Right cardiac atrium (tissue), 5 donors: ENCODE results near the gene BRCA2. TPM values are rescaled to one million over a fixed set of nuclear protein-coding genes. Genes with fewer than 3 reads are reported as not detected.
"Not testable (repeated sequence)": the region's sequence is repeated elsewhere in the genome, so short reads cannot be mapped to it uniquely, and the experiment has no call there.

Source experiments
- ATAC-seq, 2 donors: fragments of 200-7000 bp; cut with Tn5 transposase; one replicate each; pipeline versions ENCODE4 v1.8.0 to v1.9.1; 2020; ENCODE audit warnings: moderate library complexity in 2 of 2, mild to moderate bottlenecking in 1 of 2
- DNase-seq, 3 donors: peaks; one replicate each; pipeline ENCODE4 v3.0.0-alpha.2; 2020
- H3K27ac ChIP-seq: one replicate; pipeline ENCODE4 v1.5.1; 2013; ENCODE audit warnings: mild to moderate bottlenecking, low read length, control low read depth, moderate library complexity
- H3K27me3 ChIP-seq: one replicate; pipeline ENCODE4 v1.6.1; 2013; ENCODE audit not compliant: control insufficient read depth, insufficient read depth
- H3K4me1 ChIP-seq: one replicate; pipeline ENCODE4 v1.6.1; 2013; ENCODE audit warnings: low read length; ENCODE audit not compliant: control insufficient read depth, insufficient read depth
- H3K4me3 ChIP-seq: one replicate; pipeline ENCODE4 v1.5.1; 2013; ENCODE audit warnings: low read length, control low read depth
- H3K9me3 ChIP-seq: one replicate; pipeline ENCODE4 v1.6.1; 2013; ENCODE audit warnings: low read length; ENCODE audit not compliant: control insufficient read depth
- WGBS: extraction: QIAGEN DNeasy Blood & Tissue Kit; methylation state at CpG from one replicate; pipeline ENCODE4 v1.1.7; 2013; 5-methylcytosine and 5-hydroxymethylcytosine counted together
- intact Hi-C, 4 donors: fragments of 100-400 bp; cut with DNase I; formaldehyde crosslinking; loops; one replicate each; pipeline versions ENCODE4 v1.11.0 to v1.14.0; 2022 to 2023
- polyA plus RNA-seq: library from polyadenylated mRNA; stranded (reverse); fragments of 200-250 nt; gene quantifications from one replicate; pipeline ENCODE4 v1.2.3, GENCODE V29; 2013
- total RNA-seq, 4 donors: library from RNA; stranded (reverse); fragmentation: NEBNext Ultra II Directional; extraction: Animal tissue kit (Norgen Biotek cat#: 25700); gene quantifications; one replicate each; pipeline ENCODE4 v1.2.1, GENCODE V29; 2021
- donor health status: healthy with polysubstance abuse.
- donor health status: DM: no; HTN: yes; CAD: no.
- donor health status: DM: no; HTN: no; CAD: no.
- donor health status: DM: no; HTN: yes; CAD: no; lungs with severe emphysema.
- donor health status: DM: yes; HTN: yes; CAD: no.

BRCA2 gene
- total and polyA plus RNA-seq, 5 donors: 0.07 to 1.2 (median 1.0) TPM

- 43% methylated on average over 1 of the region's 1 CpG for WGBS
- intact Hi-C loops: no loop called here
- H3K9me3 ChIP-seq: no peaks in the 10 kb centered on the region
Observed at GRCh38 chr13:32347651-32348050, 32.3 kb downstream of the BRCA2 start.

GRCh38 chr13:32350839-32351441 lies 35.6 kb downstream of the BRCA2 start:
- not testable (repeated sequence) for DNase-seq, H3K27me3 ChIP-seq, H3K4me3 ChIP-seq

More at GRCh38 chr13:32347651-32348050, 32.3 kb downstream of the BRCA2 start:
- Histone ChIP-seq H3K4me1 (no peaks in the 10 kb centered on the region), H3K4me3 (no peak overlapping the region), H3K27ac (no peak overlapping the region), H3K27me3 (no peaks in the 10 kb centered on the region)
- DNase-seq (no peak), ATAC-seq (no peak)

GRCh38 chr13:32354040-32354439 lies 38.7 kb downstream of the BRCA2 start:
- 96% methylated on average over 1 of the region's 1 CpG for WGBS
- H3K27me3 ChIP-seq: no peaks in the 10 kb centered on the region
- H3K27ac ChIP-seq: no peak overlapping the region
- DNase-seq (no peak), ATAC-seq (no peak)
- H3K9me3 ChIP-seq: no peaks in the 10 kb centered on the region
- H3K4me1 ChIP-seq: peaks cover 1% of the 10 kb centered on the region
- intact Hi-C loops: no loop called here
- H3K4me3 ChIP-seq: no peak overlapping the region

More at GRCh38 chr13:32350839-32351441, 35.6 kb downstream of the BRCA2 start:
- H3K4me1 ChIP-seq, H3K9me3 ChIP-seq, H3K27ac ChIP-seq, ATAC-seq, intact Hi-C loops: not testable (repeated sequence)
- 95% methylated on average over 15 of the region's 15 CpGs for WGBS

- H3K9me3 ChIP-seq, ATAC-seq, H3K4me1 ChIP-seq, H3K27me3 ChIP-seq, DNase-seq, H3K27ac ChIP-seq, H3K4me3 ChIP-seq, intact Hi-C loops: not testable (repeated sequence)
- WGBS: 98% methylated on average over 8 of the region's 8 CpGs
Observed at GRCh38 chr13:32355935-32356334, 40.6 kb downstream of the BRCA2 start.

GRCh38 chr13:32362574-32362973 lies 47.3 kb downstream of the BRCA2 start:
- WGBS: 83% methylated on average over 2 of the region's 2 CpGs
- Histone ChIP-seq H3K27ac (no peak overlapping the region), H3K27me3 (no peaks in the 10 kb centered on the region), H3K4me1 (no peaks in the 10 kb centered on the region), H3K4me3 (no peak overlapping the region), H3K9me3 (no peaks in the 10 kb centered on the region)
- no peak for ATAC-seq
- intact Hi-C loops: no loop called here
- DNase-seq: no peak

GRCh38 chr13:32370805-32371204 lies 55.5 kb downstream of the BRCA2 start:
- ATAC-seq (no peak), DNase-seq (no peak)
- H3K4me3 ChIP-seq: no peak overlapping the region
- H3K27ac ChIP-seq: no peak overlapping the region
- H3K27me3 ChIP-seq: no peaks in the 10 kb centered on the region
- over 99% methylated on average over 2 of the region's 2 CpGs for WGBS
- intact Hi-C loops: no loop called here
- H3K4me1 ChIP-seq: no peaks in the 10 kb centered on the region
- H3K9me3 ChIP-seq: no peaks in the 10 kb centered on the region

GRCh38 chr13:32376642-32377415 lies 61.5 kb downstream of the BRCA2 start:
- ATAC-seq (no peak), DNase-seq (no peak)
- H3K4me1 ChIP-seq: no peaks in the 10 kb centered on the region
- no peaks in the 10 kb centered on the region for H3K9me3 ChIP-seq
- WGBS: 95% methylated on average over 13 of the region's 13 CpGs
- H3K27me3 ChIP-seq: no peaks in the 10 kb centered on the region
- H3K27ac ChIP-seq: no peak overlapping the region
- intact Hi-C loops: no loop called here
- no peak overlapping the region for H3K4me3 ChIP-seq

GRCh38 chr13:32378012-32378411 lies 62.7 kb downstream of the BRCA2 start:
- DNase-seq (no peak), ATAC-seq (no peak)
- intact Hi-C loops: no loop called here
- Histone ChIP-seq H3K4me3 (no peak overlapping the region), H3K27me3 (no peaks in the 10 kb centered on the region), H3K9me3 (no peaks in the 10 kb centered on the region), H3K27ac (no peak overlapping the region), H3K4me1 (no peaks in the 10 kb centered on the region)
- WGBS: 82% methylated on average over 1 of the region's 1 CpG

GRCh38 chr13:32381539-32381938 lies 66.2 kb downstream of the BRCA2 start:
- Histone ChIP-seq H3K27ac (no peak overlapping the region), H3K27me3 (no peaks in the 10 kb centered on the region), H3K4me1 (no peaks in the 10 kb centered on the region), H3K4me3 (no peak overlapping the region), H3K9me3 (no peaks in the 10 kb centered on the region)
- ATAC-seq (peak; percentile 49 to 62), DNase-seq (no peak)
- 69% methylated on average over 3 of the region's 3 CpGs for WGBS
- intact Hi-C loops: loop anchor here in 3 of 4 donors (2.0 to 10.0 kb wide), 3 partner anchors 193 to 201 kb away; no protein-coding TSS in a partner anchor

GRCh38 chr13:32383836-32384618 lies 68.7 kb downstream of the BRCA2 start:
- 76% methylated on average over 5 of the region's 5 CpGs for WGBS
- intact Hi-C loops: loop anchor here in 2 of 4 donors (5.0 to 10.0 kb wide), 2 partner anchors 191 to 198 kb away; no protein-coding TSS in a partner anchor
- ATAC-seq: no peak

GRCh38 chr13:32384702-32385101 lies 69.4 kb downstream of the BRCA2 start:
- WGBS: 92% methylated on average over 2 of the region's 2 CpGs
- H3K27ac ChIP-seq: no peak overlapping the region
- no peak overlapping the region for H3K4me3 ChIP-seq
- H3K4me1 ChIP-seq: no peaks in the 10 kb centered on the region
- H3K27me3 ChIP-seq: no peaks in the 10 kb centered on the region
- intact Hi-C loops: loop anchor here in 2 of 4 donors (5.0 to 10.0 kb wide), 2 partner anchors 190 to 198 kb away; no protein-coding TSS in a partner anchor
- DNase-seq (no peak), ATAC-seq (no peak)
- H3K9me3 ChIP-seq: no peaks in the 10 kb centered on the region

More at GRCh38 chr13:32383836-32384618, 68.7 kb downstream of the BRCA2 start:
- no peak for DNase-seq
- Histone ChIP-seq H3K9me3 (no peaks in the 10 kb centered on the region), H3K4me3 (no peak overlapping the region), H3K27ac (no peak overlapping the region), H3K4me1 (no peaks in the 10 kb centered on the region), H3K27me3 (no peaks in the 10 kb centered on the region)
